DMS 273 (cell line): ENCODE measurements around the gene TBC1D7.

Source experiments
- DNase-seq: peaks from one replicate; lab custom pipeline; 2025; ENCODE audit not compliant: unreplicated experiment; lab: John Stamatoyannopoulos, UW

The TBC1D7 gene

GRCh38 chr6:13273931-13274706, 54.2 kb downstream of the TBC1D7 start:
- DNase-seq, result no peak

DNA sequence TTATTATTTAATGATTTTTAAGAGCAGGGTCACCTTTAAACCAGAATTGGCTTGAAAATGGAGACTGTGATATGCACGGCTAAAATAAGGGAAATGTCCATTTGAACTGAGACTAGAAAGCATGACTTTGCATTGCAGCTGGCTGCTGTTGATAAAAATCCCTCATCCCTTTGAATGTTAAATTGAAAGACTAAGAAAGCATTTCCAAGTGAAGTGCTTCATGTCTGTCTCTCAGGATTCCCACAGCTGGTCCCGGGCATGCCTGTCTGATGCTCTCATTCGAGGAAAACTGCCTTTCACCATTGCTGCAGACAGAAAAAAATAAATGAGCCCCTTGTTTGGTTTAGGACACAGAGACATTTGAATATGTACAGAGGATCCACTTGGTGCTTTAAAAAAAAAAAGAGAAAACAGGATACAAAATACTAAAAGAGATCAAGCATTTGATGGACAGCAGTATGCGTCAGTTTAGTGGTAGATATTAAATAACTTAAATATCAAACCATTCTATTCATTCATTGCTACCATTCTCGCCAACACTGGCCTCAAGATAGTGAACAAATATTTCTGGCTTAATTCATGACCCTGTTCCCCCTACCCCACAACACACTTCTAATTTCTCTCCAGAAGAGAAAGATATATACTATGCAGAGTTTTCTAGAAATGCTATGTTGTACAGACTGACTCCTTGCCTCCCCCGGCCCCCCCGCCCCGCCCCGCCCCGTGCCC, 55.0 kb downstream of the TBC1D7 start:
- no peak for DNase-seq

DNA sequence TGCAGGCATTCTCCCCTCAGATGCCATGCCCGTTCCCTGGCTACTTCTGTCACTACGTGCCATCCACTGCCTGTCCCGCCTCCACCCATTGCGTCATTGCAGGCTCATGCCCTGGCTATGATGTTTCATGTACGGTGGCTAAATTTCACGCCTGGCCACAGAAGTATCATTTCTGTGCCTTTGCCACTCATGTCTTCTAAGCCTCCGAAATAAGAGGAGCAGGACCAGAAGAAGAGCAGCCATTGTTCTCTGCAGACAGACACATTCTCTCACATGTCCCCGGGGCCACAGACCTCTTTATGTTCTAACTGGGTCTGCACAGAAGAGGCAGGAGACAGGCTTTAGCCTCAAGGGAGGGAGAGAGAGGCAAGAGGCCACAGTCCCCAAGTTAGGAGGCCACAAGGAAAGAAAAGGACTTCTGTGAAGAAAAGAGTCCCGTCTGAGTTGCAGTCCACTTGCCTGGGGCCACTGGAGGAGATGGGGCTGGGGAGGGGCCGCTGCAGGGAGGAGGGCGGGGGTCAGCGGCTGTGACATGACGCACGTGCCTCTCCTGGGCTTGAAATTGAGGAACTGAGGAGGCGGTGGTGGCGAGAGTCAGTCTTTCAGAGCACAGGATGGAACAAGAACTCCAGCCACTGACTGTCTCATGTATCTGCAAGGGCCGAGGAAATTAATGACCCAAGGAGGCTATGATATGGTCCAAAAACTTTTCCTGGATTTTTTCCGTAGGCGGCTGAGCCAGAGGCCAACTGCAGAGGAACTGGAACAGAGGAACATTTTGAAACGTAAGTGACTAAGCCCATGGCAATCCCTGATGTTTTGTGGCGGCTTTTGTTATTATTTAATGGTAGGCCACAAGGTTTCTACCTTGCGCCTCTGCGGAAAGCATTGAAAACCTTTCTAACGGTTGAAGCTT, 55.9 kb downstream of the TBC1D7 start:
- no peak for DNase-seq

GRCh38 chr6:13268913-13269518, 59.3 kb downstream of the TBC1D7 start:
- DNase-seq, result no peak

- DNase-seq, result no peak
These were observed 61.1 kb downstream of the TBC1D7 start for GRCh38 chr6:13267142-13267651.

- DNase-seq, result no peak
These were observed 64.7 kb downstream of the TBC1D7 start for GRCh38 chr6:13263669-13264068.

DNA sequence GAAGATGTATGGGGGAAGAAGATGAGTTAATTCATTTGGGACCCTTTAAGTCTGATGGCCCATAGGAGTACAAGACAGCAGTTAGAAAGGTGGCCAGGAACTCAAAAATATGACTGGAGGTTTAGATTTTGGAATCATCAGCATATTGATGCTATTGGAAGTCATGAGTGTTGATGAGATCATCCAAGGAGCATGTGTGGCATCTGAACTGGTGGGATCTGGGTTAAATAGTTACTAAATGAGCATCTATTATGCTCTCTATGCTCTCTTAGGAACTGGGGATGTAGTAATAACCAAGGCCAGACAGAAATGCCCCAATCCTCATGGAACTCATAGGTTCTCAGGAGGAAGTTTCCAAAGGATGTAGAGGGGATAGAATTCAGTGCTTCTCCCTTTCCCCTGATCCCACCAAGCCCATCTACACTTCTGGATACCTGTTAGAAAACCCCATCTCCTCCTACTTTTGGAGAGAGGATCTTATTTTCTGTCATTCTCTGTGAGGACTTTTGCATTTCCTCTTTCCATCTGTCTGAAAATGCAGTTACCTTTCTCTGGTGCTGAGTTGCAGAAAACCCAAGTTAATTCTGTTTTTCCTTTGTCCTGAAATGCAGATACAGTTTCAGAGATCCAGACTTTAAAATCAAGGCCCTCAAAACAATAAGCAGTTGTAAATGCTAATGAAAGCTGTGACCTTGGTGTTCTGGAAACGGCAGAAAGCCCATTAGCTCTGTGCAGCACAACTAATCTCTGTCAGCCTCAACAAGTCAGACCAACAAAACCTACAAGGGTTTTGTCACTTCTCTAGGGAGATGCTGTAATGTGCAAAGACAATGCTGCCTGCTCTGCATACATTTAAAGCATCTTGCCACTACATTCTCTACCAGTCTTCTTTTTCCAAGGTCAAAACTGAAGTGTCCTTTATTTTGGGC, 65.8 kb downstream of the TBC1D7 start:
- no peak for DNase-seq

DNA sequence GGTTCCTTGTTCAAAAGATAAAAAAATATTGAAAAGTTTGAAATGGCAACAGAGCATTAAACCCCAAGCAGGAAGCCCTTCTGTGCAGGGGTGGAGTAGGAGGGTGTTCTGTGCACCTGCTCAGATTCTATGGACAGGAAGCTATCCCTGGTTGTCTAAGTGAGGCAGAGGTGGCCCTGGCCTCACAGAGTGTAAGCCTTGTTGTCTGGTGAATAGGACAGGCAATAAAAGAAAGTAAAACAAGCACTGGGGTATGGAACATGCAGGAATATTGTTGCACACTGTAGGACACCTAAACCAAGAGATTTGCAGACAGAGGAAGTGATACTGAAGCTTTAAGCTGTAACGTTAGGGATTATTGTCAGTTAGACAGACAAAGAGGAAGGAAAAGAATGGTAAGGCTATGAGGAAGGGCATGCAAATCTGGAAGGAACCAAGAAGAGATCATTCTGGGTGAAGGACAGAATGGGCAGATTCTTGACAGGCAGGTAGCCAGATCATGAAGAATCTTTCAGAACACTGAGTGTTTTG, 66.8 kb downstream of the TBC1D7 start:
- DNase-seq, result no peak

DNA sequence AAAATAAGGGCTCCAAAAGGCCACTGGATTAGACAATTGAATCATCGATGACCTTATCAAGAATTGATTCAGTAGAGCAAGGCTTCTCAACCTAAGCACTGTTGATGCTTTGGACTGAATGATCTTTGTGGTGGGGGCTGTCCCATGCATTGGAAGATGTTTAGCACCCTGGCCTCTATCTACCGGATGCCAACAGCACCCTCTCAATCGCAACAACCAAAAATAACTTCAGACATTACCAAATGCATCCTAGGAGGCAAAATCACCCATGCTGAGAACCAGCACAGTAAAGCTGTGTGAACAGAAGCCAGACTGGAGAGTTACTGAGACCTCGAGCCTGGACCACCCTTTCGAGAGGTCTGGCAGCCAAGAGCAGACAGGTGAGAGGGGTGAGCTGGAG, 67.5 kb downstream of the TBC1D7 start:
- no peak for DNase-seq

DNA sequence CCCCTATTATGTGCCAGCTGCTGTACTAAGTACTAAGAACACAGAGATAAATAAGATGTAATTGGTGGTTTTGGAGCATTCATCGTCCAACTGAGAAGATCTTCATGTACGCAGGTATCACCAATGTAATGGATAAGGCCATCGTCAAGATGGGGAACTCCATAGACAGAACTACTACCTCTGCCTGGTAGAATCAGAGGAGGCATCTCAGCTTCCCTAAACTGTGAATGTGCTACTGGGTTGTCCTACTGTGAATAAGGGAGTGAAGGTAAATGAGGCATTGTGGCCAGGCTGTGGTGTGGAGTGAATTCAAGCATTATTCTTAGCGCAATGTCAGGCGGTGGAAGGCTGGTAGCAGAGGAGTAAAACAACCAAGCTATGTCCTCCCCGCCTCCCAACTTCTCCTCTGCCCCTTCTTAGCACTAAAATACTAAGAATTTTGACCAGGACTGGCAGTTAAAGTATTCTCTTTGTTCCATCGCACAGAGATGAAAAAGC, 68.2 kb downstream of the TBC1D7 start:
- DNase-seq, result no peak

GRCh38 chr6:13259393-13259792, 68.9 kb downstream of the TBC1D7 start:
- DNase-seq, result no peak

DNA sequence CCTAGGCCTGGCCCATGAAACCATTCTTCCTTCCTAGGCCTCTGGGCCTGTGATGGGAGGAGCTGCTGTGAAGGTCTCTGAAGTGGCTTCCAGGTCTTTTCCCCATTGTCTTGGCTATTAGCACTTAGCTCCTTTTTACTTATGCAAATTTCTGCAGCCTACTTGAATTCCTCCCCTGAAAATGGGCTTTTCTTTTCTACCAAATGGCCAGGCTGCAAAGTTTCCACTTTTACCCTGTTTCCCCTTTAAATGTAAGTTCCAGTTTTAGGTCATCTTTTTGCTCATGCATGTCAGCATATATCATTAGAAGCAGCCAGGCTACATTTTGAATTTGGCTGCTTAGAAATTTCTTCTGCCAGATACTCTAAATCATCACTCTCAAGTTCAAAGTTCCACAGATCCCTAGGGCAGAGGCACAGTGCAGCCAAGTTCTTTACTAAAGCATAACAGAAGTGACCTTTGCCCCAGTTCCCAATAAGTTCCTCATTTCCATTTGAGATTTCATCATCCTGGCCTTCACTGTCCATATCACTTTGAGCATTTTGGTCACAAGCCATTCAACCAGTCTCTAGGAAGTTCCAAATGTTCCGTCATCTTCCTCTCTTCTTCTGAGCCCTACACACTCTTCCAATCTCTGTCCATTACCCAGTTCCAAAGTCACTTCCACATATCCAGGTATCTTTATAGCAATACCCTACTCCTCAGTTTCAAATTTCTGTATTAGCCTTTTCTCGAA, 71.9 kb downstream of the TBC1D7 start:
- no peak for DNase-seq
